Keratinocyte (primary cell): ENCODE data around the gene FAM50A.

Experiments used
- CTCF ChIP-seq, 3 experiments: IDR thresholded peaks in 1 of 3; conservative IDR thresholded peaks in 1 of 3; optimal IDR thresholded peaks in 1 of 3; 2 replicates in 2 of 3; 3 replicates in 1 of 3; pipeline versions ENCODE3 to v1.5.1; 2011; ENCODE audit warnings: low read length in 3 of 3, mild to moderate bottlenecking in 3 of 3, moderate library complexity in 2 of 3, control low read depth in 1 of 3, inconsistent platforms in 1 of 3; ENCODE audit not compliant: insufficient read depth in 2 of 3; ENCODE audit errors: extremely low read depth in 1 of 3
- EZH2 ChIP-seq: IDR thresholded peaks from one replicate; pipeline ENCODE4 v1.6.1; 2012; ENCODE audit warnings: inconsistent platforms, mild to moderate bottlenecking, low read length, moderate library complexity

- TF ChIP-seq CTCF (optimal IDR thresholded peaks at IDR 0.05 in 1 of 3, IDR thresholded peaks at IDR 0.05 in 1 of 3, conservative IDR thresholded peaks at IDR 0.05 in 1 of 3; ENCODE audit: extremely low read depth in 1 of 3, insufficient read depth in 2 of 3, low read length in 3 of 3) (no peak), EZH2 (no peak)
Observed at GRCh38 chrX:154428176-154429171, 15.5 kb upstream of the FAM50A start, which contains the start of gene ATP6AP1.
